Activated T-helper 1 cell treated with anti-CD3 and anti-CD28 coated beads, Interleukin-2, amount 50 U/mL, for 16 hours (primary cell): ENCODE measurements around the gene SLC6A20.

ENCODE experiments used
- DNase-seq, 2 donors: peaks; one replicate each; pipeline ENCODE4 v3.0.0-alpha.2; 2020; ENCODE audit warnings: low read depth in 1 of 2, low spot score in 1 of 2

Gene SLC6A20

DNA sequence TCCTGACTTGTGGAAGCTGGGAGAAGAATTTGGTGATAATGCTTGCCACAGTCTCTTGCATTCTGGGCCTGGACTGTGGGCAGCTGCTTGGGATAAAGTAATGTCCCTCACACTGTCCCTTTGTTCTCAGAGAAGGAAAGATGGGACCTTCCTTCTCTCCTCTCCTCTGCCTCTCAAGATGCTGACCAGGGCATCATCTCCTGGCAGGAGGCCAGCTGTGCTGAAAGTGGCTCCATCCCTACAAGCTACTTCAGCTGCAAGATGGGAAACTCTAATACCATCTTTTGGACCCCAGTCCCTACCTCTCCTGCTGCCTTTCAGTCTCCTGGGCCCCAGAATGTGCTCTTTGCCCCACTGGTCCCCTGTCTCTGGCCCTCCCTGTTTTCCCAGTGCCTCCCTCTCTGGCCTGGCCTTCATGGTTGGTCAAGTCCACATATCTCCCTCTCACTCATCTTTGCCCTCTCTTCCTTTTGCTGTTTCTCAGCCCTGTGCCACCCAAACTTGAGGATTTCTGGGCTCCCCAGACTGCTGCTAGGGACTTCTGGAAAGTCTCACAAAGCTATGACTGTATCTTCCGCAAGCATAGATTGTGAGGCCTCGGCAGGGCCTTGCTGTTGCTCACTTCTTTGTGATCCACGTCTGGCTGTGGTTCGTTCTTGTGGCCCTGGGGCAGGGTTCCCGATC is 7.1 kb upstream of the SLC6A20 start:
- no peak for DNase-seq

DNA sequence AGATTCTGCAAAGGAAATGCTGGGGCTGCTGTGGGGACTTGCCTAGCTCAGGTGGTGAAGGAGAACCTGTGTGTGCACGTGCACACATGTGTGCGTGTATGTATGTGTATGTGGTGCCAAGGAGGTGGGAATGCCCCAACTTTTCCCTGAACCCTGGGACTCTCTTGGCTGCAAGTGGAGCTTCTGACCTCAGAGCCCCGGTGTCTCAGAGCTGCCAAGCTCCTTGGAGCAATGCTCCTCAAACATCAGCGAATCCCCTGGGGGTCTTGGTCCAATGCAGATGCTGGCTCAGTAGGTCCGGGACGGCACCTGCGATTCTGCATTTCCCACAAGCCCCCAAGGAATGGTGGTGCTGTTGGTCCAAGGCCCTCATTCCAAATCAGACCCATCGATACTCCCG is 5.8 kb upstream of the SLC6A20 start:
- no peak for DNase-seq

DNA sequence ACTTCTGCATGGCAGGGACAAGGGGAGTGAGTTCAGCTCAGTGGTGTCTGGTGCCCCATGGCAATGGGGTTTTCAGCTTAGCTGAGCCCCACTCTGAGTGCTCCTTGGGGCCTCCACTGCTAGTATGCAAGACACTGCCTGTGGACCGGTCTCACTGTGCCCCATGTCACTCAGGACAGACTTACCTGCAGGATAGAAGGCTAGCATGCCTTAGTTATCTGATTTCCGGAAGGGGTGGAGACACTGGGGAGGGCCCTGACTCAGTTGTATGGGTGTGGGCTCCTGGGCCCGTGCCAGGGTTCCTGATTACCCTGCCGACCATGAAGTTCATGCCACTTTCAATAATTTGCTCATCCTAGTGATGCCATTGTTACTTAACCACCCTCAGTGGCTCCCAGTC is 4.3 kb upstream of the SLC6A20 start:
- no peak for DNase-seq

DNA sequence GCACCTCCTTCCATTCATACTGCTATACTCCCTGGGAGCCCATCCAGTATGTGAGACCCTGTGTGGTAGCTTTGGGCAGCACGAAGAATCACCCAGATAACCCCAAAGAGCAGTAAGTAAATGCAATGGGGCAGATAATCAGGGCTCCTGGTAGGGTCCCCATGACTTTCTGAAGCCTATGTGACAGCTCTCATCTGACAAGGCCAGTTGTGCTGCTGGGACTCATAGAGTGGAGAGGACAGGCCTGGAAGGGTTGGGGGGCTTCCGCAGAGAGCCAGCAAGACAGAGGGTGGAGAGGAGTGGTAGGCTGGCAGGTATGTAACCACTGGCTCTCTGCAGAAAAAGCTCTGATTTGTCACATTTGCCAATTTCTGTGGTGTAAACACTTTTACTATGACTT is 3.2 kb upstream of the SLC6A20 start:
- no peak for DNase-seq

DNA sequence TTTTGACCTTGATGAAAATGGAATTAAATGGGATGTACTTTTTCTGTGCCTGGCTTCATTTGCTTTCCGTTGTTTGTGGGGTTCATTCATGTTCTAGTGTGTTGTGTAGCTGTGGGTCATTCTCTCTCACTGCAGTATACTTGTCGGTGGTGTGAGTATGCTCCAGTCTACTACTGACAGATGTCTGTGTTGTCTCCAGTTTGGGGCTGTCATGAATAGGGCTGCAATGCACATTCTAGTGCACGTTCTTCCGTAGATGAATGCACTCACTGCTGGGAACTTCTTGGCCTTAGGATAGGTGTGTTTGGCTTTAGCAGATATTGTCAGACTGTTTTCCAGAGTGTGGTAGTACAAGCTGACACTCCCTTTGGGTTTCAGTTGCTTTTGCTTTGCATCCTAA is 1.7 kb upstream of the SLC6A20 start:
- no peak for DNase-seq

DNA sequence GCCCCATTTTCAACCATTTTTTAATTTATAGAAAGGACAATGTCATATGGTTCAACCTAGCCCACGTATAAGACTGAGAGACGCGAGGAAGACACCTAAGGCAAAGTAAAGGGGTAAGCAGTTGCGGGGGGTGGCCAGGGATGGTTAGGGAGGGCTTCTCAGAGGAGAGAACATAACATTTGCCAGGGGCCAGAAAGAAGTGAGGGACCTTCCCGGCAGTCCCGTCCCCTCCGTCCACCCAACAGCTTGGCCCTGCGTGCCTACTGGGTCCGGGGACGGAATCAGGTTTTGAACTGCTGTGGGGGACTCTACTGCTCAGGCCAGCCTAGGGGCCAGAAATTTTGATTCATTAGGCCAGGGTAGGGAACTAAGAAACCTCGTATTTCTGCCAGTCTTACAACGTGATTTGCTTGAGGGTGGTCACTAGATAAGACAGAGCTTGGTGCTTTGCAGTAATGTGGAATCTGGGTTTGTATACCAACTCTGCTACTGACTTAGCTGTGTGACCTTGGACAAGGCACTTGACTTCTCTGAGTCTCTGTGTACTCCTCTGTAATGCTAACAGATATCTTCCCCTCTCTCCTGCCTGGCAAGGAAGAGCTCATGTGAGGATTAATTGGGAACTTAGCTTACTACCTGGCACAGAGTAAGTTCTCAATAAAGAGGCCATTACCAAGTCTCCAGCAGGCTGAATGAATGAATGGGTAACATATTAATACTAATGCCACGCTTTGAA is 734 bp upstream of the SLC6A20 start:
- DNase-seq: no peak

DNA sequence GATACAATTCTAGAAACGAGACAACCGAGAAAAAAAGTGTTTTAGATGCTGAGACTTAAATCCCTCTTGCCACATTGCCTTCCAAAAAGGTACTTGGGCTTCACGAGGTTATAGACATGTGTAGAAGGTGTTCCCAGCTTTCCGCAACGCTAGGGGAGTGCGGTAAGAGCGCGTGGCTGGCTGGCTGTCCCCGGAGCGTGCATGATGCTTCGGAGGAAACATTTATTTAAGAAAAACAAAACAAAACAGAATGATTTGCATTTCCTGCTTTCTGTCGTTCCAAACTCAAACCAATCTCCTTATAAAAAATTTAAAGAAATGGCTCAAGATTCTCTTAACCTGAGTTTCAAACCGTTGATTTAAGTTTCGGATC is 841 bp downstream of the SLC6A20 start:
- no peak for DNase-seq

DNA sequence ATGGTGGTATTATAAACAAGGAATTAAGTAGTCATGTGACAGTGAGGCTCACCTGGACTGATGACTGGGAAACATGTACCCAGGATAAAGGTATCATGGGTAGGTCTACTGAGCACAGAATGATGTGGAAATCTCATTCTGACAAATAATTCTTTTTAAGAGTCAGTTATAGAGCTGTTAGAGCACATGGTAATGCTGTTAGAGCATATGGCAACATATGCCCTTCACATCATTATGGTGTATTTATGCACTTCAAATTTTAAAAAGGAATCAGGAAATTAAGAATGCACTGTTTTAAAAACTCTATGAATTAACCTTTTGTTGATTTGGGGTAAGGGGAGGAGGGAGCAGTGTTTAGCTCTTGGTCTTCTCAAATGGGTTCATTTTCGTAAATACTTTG is 1.7 kb downstream of the SLC6A20 start:
- no peak for DNase-seq

DNA sequence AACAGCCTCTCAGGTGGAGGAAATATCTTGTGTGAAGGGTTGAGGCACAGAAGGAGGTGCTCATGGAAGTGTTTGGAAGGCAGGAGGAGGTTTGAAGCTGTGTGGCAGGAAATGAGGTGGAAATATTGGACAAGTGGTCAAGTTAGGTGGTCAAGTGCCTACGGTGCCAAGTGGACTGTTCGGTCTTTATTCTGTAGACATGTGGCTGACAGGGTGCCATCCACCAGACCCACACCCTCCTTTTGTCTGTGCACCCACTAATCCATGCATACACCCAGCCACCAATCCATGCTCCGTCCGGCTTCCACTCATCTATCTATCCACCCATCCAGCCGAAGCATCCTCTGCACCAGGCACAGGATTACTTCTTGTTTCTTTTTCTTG is 2.2 kb downstream of the SLC6A20 start:
- DNase-seq: no peak

DNA sequence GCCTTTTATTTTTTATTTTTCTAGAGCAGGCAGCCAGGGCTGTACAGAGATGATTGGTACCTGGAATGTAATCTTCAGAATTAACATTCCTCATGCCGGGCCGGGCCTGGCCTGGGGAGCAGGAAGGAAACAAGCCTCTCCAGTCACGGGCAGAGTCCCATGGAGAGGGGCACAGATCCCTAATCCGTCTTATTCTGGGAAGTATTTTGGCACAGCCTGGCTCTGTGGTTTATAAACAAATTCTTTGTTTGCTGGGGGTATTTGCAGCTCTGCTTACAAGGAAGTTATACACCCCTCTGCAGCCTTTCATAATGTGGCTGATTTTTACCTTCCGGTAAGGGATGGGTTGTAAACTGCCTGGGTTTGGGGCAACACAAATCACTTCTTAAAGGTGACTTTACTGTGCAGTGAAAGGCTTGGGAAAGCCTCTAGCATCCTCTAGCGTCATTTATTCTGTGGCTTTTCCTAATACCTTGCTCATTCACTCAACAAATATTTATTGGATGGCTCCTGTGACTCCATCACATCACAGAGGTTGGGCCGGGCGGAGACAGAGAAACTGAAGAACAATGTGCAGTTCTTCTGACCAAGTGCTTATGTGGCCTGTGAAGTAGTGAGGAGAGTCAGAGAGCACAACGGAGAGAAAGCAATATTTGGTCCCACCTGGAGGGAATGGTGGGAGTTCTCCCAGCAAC is 2.7 kb downstream of the SLC6A20 start:
- no peak for DNase-seq

DNA sequence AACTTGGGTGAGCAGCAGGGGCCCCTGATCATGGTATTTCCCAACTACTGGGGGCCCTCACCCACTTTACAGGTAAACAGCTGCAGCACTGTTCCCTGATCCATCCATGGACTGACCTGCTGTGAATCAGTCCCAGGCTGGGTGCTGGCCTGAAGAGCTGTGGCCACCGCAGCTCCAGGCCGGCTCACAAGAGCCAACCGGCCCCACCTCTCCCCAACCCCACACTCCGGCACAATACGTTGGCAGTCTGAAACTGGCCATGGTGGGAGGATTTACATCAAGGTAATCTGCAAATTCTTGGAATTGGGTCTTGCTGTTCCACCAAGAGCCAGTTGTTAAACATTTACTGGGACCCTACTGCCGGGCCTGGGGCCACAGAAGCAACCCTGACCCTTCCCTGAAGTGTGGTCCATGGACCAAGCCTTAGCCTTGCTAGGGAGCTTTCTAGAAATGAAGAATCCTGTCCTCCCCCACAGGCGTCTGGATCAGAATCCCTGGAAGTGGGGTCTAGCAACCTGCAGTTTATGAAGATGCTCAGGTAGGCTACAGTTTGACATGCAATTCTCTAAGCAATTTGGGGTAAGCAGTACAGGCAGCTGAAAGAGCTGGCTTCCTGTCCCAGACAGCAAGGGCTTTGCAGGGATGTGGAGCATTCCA is 3.7 kb downstream of the SLC6A20 start:
- no peak for DNase-seq

DNA sequence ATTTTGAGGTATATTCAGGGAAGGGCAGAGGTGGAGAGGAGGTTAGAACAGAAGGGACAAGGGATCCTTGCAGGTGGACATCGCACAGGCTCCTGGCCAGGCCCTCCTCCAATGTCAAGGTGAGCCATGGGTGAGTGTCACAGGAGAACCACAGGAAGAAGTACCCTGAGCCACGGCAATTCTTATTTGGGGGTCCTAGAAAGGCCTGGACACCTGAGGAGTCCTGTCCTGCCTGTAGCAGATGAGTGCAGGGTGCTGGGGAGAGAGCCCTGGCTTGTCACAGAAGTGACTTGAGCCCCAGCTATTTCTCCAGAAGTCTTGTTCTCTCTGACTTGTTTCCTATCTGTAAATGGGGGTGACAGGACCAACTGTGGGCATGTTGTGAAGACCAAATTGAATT is 4.3 kb downstream of the SLC6A20 start:
- DNase-seq: no peak

DNA sequence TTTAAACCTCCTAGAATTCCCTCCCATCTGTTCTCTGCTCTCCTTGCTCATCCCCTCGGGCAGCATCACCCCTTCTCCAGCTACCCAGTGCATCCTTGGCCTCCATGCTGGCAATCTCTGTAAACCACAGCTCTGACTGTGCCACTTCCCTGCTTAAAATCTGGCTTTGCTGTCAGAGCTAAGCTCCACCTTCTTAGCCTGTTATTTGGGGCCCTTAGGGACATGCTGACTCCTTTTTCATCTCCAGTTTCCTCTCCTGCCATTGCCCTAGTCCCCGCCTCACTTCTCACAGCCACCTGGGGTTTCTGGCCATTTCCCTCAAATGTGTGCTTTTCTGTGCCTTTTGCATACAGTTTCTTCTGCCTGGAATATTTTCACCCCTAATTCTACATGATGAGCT is 5.7 kb downstream of the SLC6A20 start:
- DNase-seq: no peak

DNA sequence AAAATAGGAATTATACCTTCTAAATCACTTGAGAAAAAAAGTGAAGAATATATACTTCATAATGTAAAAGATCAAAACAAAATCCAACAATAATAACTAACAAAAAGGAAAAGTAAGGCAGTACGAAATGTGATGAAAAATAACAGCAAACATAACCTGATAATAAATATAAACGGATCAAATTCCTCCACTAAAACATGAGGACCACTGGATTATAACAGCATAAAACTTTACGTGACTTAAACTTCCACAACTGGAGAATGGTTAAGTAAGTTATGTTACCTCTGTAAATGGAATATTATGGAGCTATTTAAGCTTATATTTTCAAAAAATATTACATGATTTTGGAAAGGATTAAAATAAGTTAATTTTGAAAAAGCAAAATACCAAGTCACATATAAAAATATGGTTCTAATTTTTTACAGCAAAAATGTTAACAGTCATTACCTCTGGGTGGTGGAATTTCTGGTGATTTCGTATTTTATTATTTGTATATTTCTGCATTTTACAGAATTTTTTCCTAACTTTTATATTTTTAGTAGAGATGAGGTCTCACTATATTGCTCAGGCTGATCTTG is 7.0 kb downstream of the SLC6A20 start:
- no peak for DNase-seq

DNA sequence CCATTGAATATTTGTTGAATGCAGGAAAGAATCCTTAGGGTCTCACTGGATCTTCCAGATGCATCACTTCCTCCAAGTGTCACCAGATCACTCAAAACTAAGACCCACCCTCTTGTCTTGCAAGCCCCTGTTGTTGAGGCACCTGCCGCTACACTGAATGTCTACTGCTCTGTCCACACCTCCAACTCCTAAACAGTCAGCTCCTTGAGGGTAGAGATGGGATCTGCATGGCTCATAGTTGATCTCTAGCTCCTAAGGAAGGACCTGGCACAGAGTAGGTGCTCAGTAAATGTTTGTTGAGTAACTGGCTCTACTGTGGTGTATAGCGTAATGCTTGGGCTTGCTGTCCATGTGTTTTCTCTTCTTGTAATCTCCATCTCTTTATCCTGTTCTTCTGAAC is 8.8 kb downstream of the SLC6A20 start:
- DNase-seq: no peak

DNA sequence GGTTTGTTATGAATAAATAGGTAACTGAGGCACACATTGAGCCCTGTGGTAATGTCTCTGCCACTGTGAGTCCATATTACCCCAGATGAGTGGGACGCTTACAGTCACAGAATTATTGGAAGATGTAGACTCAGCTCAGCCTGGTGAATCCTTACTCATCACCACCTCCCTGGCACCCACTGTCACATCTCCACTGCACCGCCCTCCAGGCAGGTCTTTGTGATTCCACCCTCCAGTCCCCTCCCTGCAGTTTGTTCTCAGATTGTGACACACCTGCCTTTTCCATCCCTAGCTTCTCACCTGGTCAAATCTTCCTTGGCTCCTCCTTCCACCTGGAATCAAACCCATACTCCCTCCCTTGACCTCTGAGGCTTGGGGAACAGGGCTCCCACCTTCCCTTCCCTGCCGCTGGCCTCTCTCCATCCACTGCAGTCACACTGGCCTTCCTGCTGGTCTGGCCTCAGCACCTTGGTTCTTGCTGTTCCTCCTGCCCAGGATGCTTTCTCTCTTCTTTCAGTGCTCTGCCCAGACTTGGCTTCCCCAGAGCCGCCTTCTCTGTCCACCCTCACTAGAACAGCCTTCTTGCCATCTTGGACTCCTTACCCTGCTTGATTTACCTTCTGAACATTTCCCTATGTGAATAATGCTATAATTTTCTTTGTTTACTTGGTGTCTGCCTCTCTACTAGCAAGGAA is 9.4 kb downstream of the SLC6A20 start:
- no peak for DNase-seq

DNA sequence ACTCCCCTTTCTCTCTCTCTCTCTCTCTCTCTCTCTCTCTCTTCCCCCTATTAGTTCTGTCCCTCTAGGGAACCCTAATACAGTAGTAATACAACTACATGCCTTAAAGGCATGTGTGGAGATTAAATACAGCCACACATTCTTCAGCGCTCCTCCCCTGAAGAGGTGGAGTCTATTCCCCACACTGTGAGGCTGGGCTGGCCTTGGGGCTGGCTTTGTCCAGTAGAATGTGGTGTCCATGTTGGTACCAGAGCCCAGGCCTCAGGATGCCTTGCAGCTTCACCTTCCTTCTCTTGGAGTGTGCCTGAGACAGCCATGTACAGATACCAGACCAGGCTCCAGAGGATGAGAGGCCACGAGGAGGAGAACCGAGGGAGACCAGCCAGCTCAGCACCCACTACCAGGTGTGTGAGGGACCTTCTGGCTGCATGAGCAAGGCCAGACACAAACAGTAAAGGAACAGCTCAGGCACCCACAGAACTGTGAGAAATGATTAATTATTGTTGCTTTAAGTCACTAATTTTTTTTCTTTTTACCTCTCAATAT is 10.7 kb downstream of the SLC6A20 start:
- DNase-seq: no peak

DNA sequence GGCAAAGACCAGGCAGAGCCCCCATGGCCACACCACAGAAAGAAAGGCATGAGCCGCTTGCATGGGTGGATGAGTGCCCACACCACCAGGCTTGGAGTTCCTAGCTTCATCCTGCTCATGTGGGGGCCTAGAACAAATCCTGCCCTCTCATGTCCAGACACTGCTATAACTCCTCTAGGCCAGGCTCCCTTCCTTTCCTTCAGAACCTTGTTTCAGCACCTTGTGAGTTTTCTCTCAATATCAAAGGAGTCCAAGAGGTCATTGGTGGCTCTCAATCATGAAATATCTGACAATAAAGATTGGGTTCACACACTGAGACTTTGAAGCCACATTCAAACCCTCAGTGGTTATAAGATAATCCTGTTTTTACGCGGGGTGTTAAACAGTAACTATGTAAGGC is 12.7 kb downstream of the SLC6A20 start:
- DNase-seq: no peak

DNA sequence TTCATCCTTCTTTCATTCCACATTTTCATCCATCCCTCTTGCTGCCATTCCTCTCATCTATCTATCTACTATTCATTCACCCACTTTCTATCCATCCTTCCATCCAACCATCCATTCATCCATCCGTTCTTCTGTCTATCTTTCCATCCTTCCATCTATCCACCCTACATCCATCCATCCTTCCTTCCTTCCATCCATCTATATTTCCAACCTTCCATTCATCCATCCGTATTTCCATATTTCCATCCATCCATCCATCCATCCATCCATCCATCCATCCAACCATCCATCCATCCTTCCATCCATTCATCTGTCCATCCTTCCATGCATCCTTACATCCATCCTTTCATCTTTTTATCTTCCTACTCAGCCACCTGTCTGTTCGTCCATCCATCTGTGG is 14.0 kb downstream of the SLC6A20 start:
- no peak for DNase-seq

DNA sequence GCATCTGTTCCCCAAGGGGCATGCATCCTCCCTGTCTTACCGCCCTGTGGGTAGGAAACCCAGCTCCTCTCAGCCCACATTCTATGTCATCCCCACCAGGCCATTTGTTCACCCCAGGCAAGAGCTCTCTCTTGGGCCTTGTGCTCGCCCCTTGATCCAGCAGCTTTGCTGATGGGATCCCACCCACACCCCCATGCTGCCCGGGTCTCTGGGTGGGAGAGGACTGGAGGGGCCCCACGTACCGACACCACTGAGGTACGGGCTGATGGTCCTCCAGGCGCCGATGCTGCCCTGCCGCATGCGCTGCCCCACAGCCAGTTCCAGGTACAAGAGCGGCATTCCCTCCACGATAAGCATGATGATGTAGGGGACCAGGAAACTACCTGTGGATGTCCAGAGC is 14.5 kb downstream of the SLC6A20 start:
- no peak for DNase-seq

DNA sequence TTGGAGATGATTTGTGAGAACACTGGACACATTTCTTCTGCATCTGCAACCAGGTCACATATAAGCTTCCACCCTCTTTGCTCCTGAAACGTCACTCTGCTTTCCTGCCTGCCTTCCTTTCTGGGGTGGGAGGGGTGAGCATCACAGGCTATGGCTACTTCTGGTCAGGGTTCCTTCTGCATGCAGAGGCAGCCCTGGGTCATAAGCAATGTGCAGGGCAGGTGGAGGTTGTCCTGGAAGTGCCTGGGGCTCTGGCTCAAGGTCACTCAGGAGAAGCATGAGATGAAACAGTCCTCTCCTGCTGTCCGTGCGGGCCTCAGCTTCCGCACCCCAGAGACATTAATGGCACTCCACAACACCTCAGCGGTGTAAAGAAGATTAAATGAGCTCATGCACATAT is 15.1 kb downstream of the SLC6A20 start:
- DNase-seq: no peak
